Measurements from ENCODE around the gene DUSP19. TPM values are rescaled to one million over a fixed set of nuclear protein-coding genes. Genes with fewer than 3 reads are reported as not detected.
"Not testable (repeated sequence)": the region's sequence is repeated elsewhere in the genome, so short reads cannot be mapped to it uniquely, and the experiment has no call there.

Gene DUSP19
- total and polyA plus RNA-seq, 2 of the 13 experiments (the other 11 are each of a cell fraction or from before 2014, with no cell fraction given): 1.3 to 1.9 TPM

DNA sequence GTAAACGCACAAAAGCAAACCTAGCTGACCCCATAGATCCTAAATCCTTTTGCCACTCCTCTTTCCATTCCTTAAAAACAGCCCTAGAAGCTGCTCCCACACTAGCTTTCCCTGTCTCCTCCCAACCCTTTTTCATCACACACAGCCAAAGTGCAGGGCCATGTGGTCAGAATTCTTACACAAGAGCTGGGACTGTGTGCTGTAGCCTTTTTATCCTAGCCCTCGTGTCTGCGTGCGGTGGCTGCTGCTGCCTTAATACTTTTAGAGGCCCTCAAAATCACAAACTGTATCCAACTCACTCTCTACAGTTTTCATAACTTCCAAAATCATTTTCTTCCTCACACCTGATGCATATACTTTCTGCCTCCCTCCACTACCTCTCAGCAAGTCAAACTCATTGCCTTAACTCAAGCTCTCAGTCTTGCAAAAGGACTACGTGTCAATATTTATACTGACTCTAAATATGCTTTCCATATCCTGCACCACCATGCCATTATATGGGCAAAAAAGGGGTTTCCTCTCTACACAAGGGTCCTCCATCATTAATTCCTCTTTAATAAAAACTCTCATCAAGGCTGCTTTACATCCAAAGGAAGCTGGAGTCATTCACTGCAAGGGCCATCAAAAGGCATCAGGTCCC is 30.9 kb upstream of the DUSP19 start:
- WGBS (ENCODE audit: low lambda C conversion rate): 2% methylated on average over 5 of the region's 5 CpGs
- CTCF ChIA-PET (ENCODE audit: low intra/inter-chr PET ratio, low total read pairs): not testable (repeated sequence)

More for the DNA sequence above, 30.9 kb upstream of the DUSP19 start:
- H2AFZ ChIP-seq (ENCODE audit: low read length); POLR2A ChIA-PET; intact Hi-C loops (cut with micrococcal nuclease; ENCODE audit: unreplicated experiment); H3K9me3 ChIP-seq (ENCODE audit: low read length); H3K4me3 ChIP-seq (replicated peaks in 1 of 3; ENCODE audit: insufficient read depth in 1 of 3, low read depth in 2 of 3, low read length in 3 of 3); in situ Hi-C loops (cut with HindIII; ENCODE audit: extremely low pct_ligation_motif_present, low pct_unique_long_range_greater_than_20kb); H3K79me2 ChIP-seq (ENCODE audit: insufficient read depth, low read length); H3K9ac ChIP-seq (ENCODE audit: insufficient read depth, low read depth, low read length); BruUV-seq (replicated peaks); H3K36me3 ChIP-seq (replicated peaks in 1 of 2; ENCODE audit: control insufficient read depth in 1 of 2, insufficient read depth in 2 of 2, low read length in 2 of 2); H3K27ac ChIP-seq (ENCODE audit: extremely low read length, insufficient read depth, low read length); H4K20me1 ChIP-seq (ENCODE audit: insufficient read depth, low read length): not testable (repeated sequence)
- ATAC-seq (peak; percentile 99), DNase-seq (ENCODE audit: low spot score) (peak; percentile 37), FAIRE-seq (peak; percentile 49)
- TF ChIP-seq SALL1 (CRISPR knock-in tag; IDR thresholded peaks at IDR 0.05): peak; percentile 30; the same call in 1 of the 2 replicates
- 0 out of 2 replicates have a peak, but pooled peaks have one; percentile 60 for TF ChIP-seq ZNF12 (CRISPR knock-in tag; IDR thresholded peaks at IDR 0.05)
- 0 out of 2 replicates have a peak, but pooled peaks have one; percentile 13 for TF ChIP-seq ARID4A (CRISPR knock-in tag; IDR thresholded peaks at IDR 0.05; ENCODE audit: borderline replicate concordance)
- peak; percentile 61; the same call in 1 of the 2 replicates for TF ChIP-seq CEBPB (IDR thresholded peaks at IDR 0.05; ENCODE audit: borderline replicate concordance, low read depth, low read length)
- Histone ChIP-seq H3K4me2 (ENCODE audit: low read depth, low read length) (peak overlapping the region; percentile 52), H3K4me1 (ENCODE audit: insufficient read depth, low read length) (peaks cover 17% of the 10 kb centered on the region), H3K27me3 (ENCODE audit: control insufficient read depth in 1 of 2, insufficient read depth in 2 of 2, low read length in 2 of 2) (peaks cover 1 to 10% of the 10 kb centered on the region in 2 experiments; a peak in 3 of 5 replicates)
